ENCODE measurements around the gene MDM2. TPM values are rescaled to one million over a fixed set of nuclear protein-coding genes. Genes with fewer than 3 reads are reported as not detected.

Gene MDM2
- total and polyA plus RNA-seq, 2 of the 13 experiments (the other 11 are each of a cell fraction or from before 2014, with no cell fraction given), result 29.3 to 314 TPM

DNA sequence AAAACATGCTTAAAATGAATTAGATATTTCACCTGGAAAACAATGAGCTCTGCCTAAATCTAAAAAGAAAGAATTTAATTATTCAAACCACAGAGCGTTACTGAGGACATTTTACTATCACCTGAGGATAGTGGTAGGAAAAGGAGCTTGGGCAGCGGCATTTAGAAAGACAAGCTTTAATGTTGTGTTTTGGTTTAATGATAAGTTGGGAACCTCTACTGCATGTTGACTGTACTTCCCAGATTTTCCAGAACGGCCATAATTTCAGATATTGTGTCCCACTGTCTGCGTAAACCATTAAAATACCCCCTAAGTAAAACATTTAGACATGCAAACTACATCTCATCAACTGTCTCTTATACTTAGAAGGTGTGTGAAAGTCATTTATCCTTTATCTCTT, 69.6 kb downstream of the MDM2 start (continued):
- TF ChIP-seq ZNF253 (CRISPR knock-in tag; IDR thresholded peaks at IDR 0.05; ENCODE audit: borderline replicate concordance) (no peak), CBX1 (IDR thresholded peaks at IDR 0.05; ENCODE audit: low read depth) (no peak), IKZF1 (IDR thresholded peaks at IDR 0.05) (no peak), FOXO1 (CRISPR knock-in tag; IDR thresholded peaks at IDR 0.05) (no peak), ZNF614 (CRISPR knock-in tag; IDR thresholded peaks at IDR 0.05; ENCODE audit: borderline replicate concordance) (no peak)

DNA sequence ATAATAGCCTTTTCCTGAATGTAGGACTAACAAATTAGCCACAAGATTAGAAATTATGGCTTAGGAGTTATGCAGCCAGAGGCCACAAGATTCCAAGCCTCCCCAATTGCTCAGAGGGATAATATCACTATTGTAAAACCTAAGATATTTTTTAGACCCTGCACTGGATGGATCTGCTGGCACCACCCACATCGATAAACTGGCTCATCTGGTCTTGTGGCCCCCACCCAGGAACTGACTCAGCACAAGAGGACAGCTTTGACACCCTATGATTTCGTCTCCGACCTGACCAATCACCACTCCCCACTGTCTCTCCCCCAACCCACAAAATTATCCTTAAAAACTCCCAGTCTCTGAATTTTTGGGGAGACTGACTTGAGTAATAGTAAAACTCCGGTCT, 70.3 kb downstream of the MDM2 start:
- POLR2A ChIA-PET, result no interaction called here
- H3K4me3 ChIP-seq (replicated peaks in 1 of 3; ENCODE audit: insufficient read depth in 1 of 3, low read depth in 2 of 3, low read length in 3 of 3), result no peak overlapping the region
- BruUV-seq (replicated peaks), result no TSS peak
- peaks cover 8% of the 10 kb centered on the region; the same call in 1 of the 2 replicates for H3K9me3 ChIP-seq (ENCODE audit: low read length)
- no peak for ATAC-seq
- H3K4me2 ChIP-seq (ENCODE audit: low read depth, low read length), result no peak overlapping the region
- CTCF ChIA-PET (ENCODE audit: low intra/inter-chr PET ratio, low total read pairs), result no interaction called here
- no peaks in the 10 kb centered on the region for H3K36me3 ChIP-seq (replicated peaks in 1 of 2; ENCODE audit: control insufficient read depth in 1 of 2, insufficient read depth in 2 of 2, low read length in 2 of 2)
- H3K4me1 ChIP-seq (ENCODE audit: insufficient read depth, low read length), result no peaks in the 10 kb centered on the region
- no peak overlapping the region for H3K9ac ChIP-seq (ENCODE audit: insufficient read depth, low read depth, low read length)
- DNase-seq (ENCODE audit: low spot score), result no peak
- in situ Hi-C loops (cut with HindIII; ENCODE audit: extremely low pct_ligation_motif_present, low pct_unique_long_range_greater_than_20kb), result no loop called here
- no peak overlapping the region for H2AFZ ChIP-seq (ENCODE audit: low read length)
- no peaks in the 10 kb centered on the region for H4K20me1 ChIP-seq (ENCODE audit: insufficient read depth, low read length)
- no peaks in the 10 kb centered on the region for H3K27me3 ChIP-seq (ENCODE audit: control insufficient read depth in 1 of 2, insufficient read depth in 2 of 2, low read length in 2 of 2)
- TF ChIP-seq, protein P1, sequence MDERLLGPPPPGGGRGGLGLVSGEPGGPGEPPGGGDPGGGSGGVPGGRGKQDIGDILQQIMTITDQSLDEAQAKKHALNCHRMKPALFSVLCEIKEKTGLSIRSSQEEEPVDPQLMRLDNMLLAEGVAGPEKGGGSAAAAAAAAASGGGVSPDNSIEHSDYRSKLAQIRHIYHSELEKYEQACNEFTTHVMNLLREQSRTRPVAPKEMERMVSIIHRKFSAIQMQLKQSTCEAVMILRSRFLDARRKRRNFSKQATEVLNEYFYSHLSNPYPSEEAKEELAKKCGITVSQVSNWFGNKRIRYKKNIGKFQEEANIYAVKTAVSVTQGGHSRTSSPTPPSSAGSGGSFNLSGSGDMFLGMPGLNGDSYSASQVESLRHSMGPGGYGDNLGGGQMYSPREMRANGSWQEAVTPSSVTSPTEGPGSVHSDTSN (CRISPR knock-in tag; IDR thresholded peaks at IDR 0.05), result no peak
- TF ChIP-seq MAFK (conservative IDR thresholded peaks at IDR 0.05 in 1 of 2, IDR thresholded peaks at IDR 0.05 in 1 of 2; ENCODE audit: low read length in 2 of 2) (no peak), NFE2 (CRISPR knock-in tag; IDR thresholded peaks at IDR 0.05) (no peak), ONECUT2 (CRISPR knock-in tag; IDR thresholded peaks at IDR 0.05) (no peak), RBAK (CRISPR knock-in tag; IDR thresholded peaks at IDR 0.05) (no peak), ZNF180 (CRISPR knock-in tag; IDR thresholded peaks at IDR 0.05; ENCODE audit: borderline replicate concordance, low read depth) (no peak), ZNF326 (CRISPR knock-in tag; IDR thresholded peaks at IDR 0.05; ENCODE audit: borderline replicate concordance) (no peak), ZC3H4 (CRISPR knock-in tag; IDR thresholded peaks at IDR 0.05; ENCODE audit: borderline replicate concordance) (no peak), ZFAT (CRISPR knock-in tag; conservative IDR thresholded peaks at IDR 0.05) (no peak)
- TF ChIP-seq, protein P2, sequence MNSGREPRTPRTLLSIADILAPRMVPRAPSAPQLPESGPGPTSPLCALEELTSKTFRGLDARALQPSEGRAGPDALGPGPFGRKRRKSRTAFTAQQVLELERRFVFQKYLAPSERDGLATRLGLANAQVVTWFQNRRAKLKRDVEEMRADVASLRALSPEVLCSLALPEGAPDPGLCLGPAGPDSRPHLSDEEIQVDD (CRISPR knock-in tag; IDR thresholded peaks at IDR 0.05; ENCODE audit: borderline replicate concordance), result no peak
- FAIRE-seq, result no peak
- WGBS (ENCODE audit: low lambda C conversion rate), result 64% methylated on average over 4 of the region's 4 CpGs
- no peaks in the 10 kb centered on the region for H3K79me2 ChIP-seq (ENCODE audit: insufficient read depth, low read length)
- intact Hi-C loops (cut with micrococcal nuclease; ENCODE audit: unreplicated experiment), result no loop called here
- H3K27ac ChIP-seq (ENCODE audit: extremely low read length, insufficient read depth, low read length), result no peak overlapping the region

All from HepG2 (cell line).